ENCODE measurements around the gene SLC13A4. TPM values are rescaled to one million over a fixed set of nuclear protein-coding genes. Genes with fewer than 3 reads are reported as not detected.

SLC13A4 gene
- polyA plus RNA-seq, 1 donor from 2014 or later, result 1.4 TPM

- Histone ChIP-seq H2AFZ (ENCODE audit: low read depth, low read length) (no peak overlapping the region), H3K27ac (ENCODE audit: low read length) (no peak overlapping the region)
Observed at GRCh38 chr7:135775230-135775629, 47.2 kb upstream of the SLC13A4 start.

GRCh38 chr7:135774284-135774683, 46.3 kb upstream of the SLC13A4 start:
- Histone ChIP-seq H3K4me3 (ENCODE audit: low read length) (no peak overlapping the region), H4K20me1 (ENCODE audit: insufficient read depth) (no peaks in the 10 kb centered on the region), H3K4me2 (ENCODE audit: low read length) (no peak overlapping the region), H2AFZ (ENCODE audit: low read depth, low read length) (no peak overlapping the region), H3K9me3 (ENCODE audit: low read length) (no peaks in the 10 kb centered on the region), H3F3A (ENCODE audit: insufficient read depth, low read length, poor library complexity, severe bottlenecking) (no peaks in the 10 kb centered on the region), H3K27ac (ENCODE audit: low read length) (no peak overlapping the region), H3K9me2 (ENCODE audit: insufficient read depth, low read length) (no peaks in the 10 kb centered on the region), H3K36me3 (ENCODE audit: insufficient read depth, low read length) (no peaks in the 10 kb centered on the region), H3K27me3 (ENCODE audit: insufficient read depth, low read depth, low read length) (no peaks in the 10 kb centered on the region), H3K79me2 (replicated peaks; ENCODE audit: insufficient read depth, low read length) (no peaks in the 10 kb centered on the region), H3K9ac (ENCODE audit: low read length) (no peak overlapping the region)
- TF ChIP-seq TAF1 (IDR thresholded peaks at IDR 0.05; ENCODE audit: low read depth) (no peak), CTCF (IDR thresholded peaks at IDR 0.05; ENCODE audit: poor library complexity, severe bottlenecking) (no peak), RAD21 (conservative IDR thresholded peaks at IDR 0.05) (no peak), POLR2AphosphoS5 (IDR thresholded peaks at IDR 0.05) (no peak), EZH2 (IDR thresholded peaks at IDR 0.05; ENCODE audit: borderline replicate concordance, insufficient read depth, low read length, poor library complexity, severe bottlenecking) (no peak), MXI1 (conservative IDR thresholded peaks at IDR 0.05; ENCODE audit: poor library complexity, severe bottlenecking) (no peak), EP300 (conservative IDR thresholded peaks at IDR 0.05; ENCODE audit: poor library complexity, severe bottlenecking) (no peak), SMC3 (conservative IDR thresholded peaks at IDR 0.05; ENCODE audit: poor library complexity) (no peak)
- TF ChIP-seq, protein P1, sequence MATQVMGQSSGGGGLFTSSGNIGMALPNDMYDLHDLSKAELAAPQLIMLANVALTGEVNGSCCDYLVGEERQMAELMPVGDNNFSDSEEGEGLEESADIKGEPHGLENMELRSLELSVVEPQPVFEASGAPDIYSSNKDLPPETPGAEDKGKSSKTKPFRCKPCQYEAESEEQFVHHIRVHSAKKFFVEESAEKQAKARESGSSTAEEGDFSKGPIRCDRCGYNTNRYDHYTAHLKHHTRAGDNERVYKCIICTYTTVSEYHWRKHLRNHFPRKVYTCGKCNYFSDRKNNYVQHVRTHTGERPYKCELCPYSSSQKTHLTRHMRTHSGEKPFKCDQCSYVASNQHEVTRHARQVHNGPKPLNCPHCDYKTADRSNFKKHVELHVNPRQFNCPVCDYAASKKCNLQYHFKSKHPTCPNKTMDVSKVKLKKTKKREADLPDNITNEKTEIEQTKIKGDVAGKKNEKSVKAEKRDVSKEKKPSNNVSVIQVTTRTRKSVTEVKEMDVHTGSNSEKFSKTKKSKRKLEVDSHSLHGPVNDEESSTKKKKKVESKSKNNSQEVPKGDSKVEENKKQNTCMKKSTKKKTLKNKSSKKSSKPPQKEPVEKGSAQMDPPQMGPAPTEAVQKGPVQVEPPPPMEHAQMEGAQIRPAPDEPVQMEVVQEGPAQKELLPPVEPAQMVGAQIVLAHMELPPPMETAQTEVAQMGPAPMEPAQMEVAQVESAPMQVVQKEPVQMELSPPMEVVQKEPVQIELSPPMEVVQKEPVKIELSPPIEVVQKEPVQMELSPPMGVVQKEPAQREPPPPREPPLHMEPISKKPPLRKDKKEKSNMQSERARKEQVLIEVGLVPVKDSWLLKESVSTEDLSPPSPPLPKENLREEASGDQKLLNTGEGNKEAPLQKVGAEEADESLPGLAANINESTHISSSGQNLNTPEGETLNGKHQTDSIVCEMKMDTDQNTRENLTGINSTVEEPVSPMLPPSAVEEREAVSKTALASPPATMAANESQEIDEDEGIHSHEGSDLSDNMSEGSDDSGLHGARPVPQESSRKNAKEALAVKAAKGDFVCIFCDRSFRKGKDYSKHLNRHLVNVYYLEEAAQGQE (IDR thresholded peaks at IDR 0.05; ENCODE audit: borderline replicate concordance), result no peak

More at GRCh38 chr7:135775230-135775629, 47.2 kb upstream of the SLC13A4 start:
- Histone ChIP-seq H3K27me3 (ENCODE audit: insufficient read depth, low read depth, low read length) (no peaks in the 10 kb centered on the region), H3K4me3 (ENCODE audit: low read length) (no peak overlapping the region), H3F3A (ENCODE audit: insufficient read depth, low read length, poor library complexity, severe bottlenecking) (no peaks in the 10 kb centered on the region), H3K9me2 (ENCODE audit: insufficient read depth, low read length) (no peaks in the 10 kb centered on the region), H3K79me2 (replicated peaks; ENCODE audit: insufficient read depth, low read length) (no peaks in the 10 kb centered on the region), H3K9me3 (ENCODE audit: low read length) (no peaks in the 10 kb centered on the region), H3K36me3 (ENCODE audit: insufficient read depth, low read length) (no peaks in the 10 kb centered on the region), H3K9ac (ENCODE audit: low read length) (no peak overlapping the region), H4K20me1 (ENCODE audit: insufficient read depth) (no peaks in the 10 kb centered on the region), H3K4me2 (ENCODE audit: low read length) (no peak overlapping the region)
- TF ChIP-seq EP300 (conservative IDR thresholded peaks at IDR 0.05; ENCODE audit: poor library complexity, severe bottlenecking) (no peak), SMC3 (conservative IDR thresholded peaks at IDR 0.05; ENCODE audit: poor library complexity) (no peak), TAF1 (IDR thresholded peaks at IDR 0.05; ENCODE audit: low read depth) (no peak), RAD21 (conservative IDR thresholded peaks at IDR 0.05) (no peak), EZH2 (IDR thresholded peaks at IDR 0.05; ENCODE audit: borderline replicate concordance, insufficient read depth, low read length, poor library complexity, severe bottlenecking) (no peak), POLR2AphosphoS5 (IDR thresholded peaks at IDR 0.05) (no peak), CTCF (IDR thresholded peaks at IDR 0.05; ENCODE audit: poor library complexity, severe bottlenecking) (no peak), MXI1 (conservative IDR thresholded peaks at IDR 0.05; ENCODE audit: poor library complexity, severe bottlenecking) (no peak)
- TF ChIP-seq, protein P1 (IDR thresholded peaks at IDR 0.05; ENCODE audit: borderline replicate concordance), result no peak

Data from neural cell (in vitro differentiated cells).